ENCODE results near the gene GAREM1. TPM values are rescaled to one million over a fixed set of nuclear protein-coding genes. Genes with fewer than 3 reads are reported as not detected.

Gene GAREM1
- total RNA-seq, 1 experiment from 2014 or later, result 4.7 TPM

DNA sequence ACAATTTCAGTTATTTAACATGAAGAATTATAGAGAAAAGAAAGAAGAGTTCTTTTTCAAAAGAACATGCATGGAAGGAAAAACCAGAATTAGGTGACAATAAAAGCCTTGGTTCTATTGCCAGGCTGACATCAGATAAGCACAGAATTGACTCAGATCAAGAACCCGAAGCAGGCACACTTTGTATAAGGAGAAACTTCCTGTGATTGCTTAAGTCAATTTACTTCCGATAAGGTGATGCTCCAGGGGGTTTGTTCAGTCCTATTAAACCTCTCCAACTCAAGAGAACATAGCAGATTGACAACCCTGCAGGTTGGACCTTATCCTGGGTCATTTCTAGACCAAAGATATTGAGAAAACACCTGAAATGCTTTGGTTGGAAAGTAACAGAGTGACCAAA is 31.4 kb downstream of the GAREM1 start:
- no TSS peak for BruUV-seq (replicated peaks)
- no peak for TF ChIP-seq SIN3A (IDR thresholded peaks at IDR 0.05; ENCODE audit: borderline replicate concordance, insufficient read depth, low read depth, low read length)
- TF ChIP-seq POLR2AphosphoS5 (IDR thresholded peaks at IDR 0.05; ENCODE audit: low read depth, low read length), result no peak
- TF ChIP-seq TCF7L2 (IDR thresholded peaks at IDR 0.05; ENCODE audit: low read depth, low read length), result no peak

DNA sequence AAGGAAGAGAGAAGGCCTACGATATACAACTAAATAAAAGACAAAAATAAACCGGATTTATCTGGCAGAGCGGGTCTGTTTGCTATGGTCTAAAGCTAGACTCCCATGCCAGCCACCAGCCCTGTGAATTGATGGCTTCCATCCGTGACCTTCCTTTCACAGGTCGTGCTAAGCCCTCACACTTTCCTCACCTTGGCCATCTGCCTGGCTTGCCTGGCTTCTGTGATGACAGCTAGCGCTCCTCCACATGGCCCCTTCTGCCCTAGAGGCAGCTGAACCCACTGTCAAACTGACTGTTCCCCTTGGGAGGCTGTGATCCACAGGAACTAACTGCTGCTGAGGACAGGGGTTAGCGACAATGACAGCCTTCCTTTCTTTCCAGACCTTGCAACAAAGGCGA is 32.5 kb downstream of the GAREM1 start:
- Histone ChIP-seq H3K4me1 (ENCODE audit: control insufficient read depth, insufficient read depth, low read length) (no peaks in the 10 kb centered on the region; the same call in 1 of the 2 replicates), H3K4me3 (ENCODE audit: low read depth in 2 of 2, low read length in 2 of 2) (no peak overlapping the region), H3K27ac (ENCODE audit: low read length) (no peak overlapping the region), H3K27me3 (ENCODE audit: control insufficient read depth, insufficient read depth, low read length) (no peaks in the 10 kb centered on the region), H3K36me3 (ENCODE audit: control insufficient read depth, insufficient read depth, low read length) (no peaks in the 10 kb centered on the region), H3K9me3 (ENCODE audit: control insufficient read depth, insufficient read depth, low read depth, low read length) (no peaks in the 10 kb centered on the region)
- ATAC-seq, result no peak
- intact Hi-C loops (cut with micrococcal nuclease; ENCODE audit: unreplicated experiment), result no loop called here
- ChIA-PET CTCF (interaction anchor here (0.8 kb wide), 1 partner anchor 42 kb away, joined by 3 read pairs; no protein-coding TSS in a partner anchor), POLR2A (no interaction called here)
- DNase-seq (ENCODE audit: low read depth, low spot score), result no peak
- no TSS peak for BruUV-seq (replicated peaks)
- in situ Hi-C loops (cut with HindIII; ENCODE audit: low pct_unique_long_range_greater_than_20kb, low sequenced_read_pairs), result no loop called here
- TF ChIP-seq POLR2AphosphoS5 (IDR thresholded peaks at IDR 0.05; ENCODE audit: low read depth, low read length) (no peak), TCF7L2 (IDR thresholded peaks at IDR 0.05; ENCODE audit: low read depth, low read length) (no peak), SIN3A (IDR thresholded peaks at IDR 0.05; ENCODE audit: borderline replicate concordance, insufficient read depth, low read depth, low read length) (no peak)
- TF ChIP-seq, protein P1, sequence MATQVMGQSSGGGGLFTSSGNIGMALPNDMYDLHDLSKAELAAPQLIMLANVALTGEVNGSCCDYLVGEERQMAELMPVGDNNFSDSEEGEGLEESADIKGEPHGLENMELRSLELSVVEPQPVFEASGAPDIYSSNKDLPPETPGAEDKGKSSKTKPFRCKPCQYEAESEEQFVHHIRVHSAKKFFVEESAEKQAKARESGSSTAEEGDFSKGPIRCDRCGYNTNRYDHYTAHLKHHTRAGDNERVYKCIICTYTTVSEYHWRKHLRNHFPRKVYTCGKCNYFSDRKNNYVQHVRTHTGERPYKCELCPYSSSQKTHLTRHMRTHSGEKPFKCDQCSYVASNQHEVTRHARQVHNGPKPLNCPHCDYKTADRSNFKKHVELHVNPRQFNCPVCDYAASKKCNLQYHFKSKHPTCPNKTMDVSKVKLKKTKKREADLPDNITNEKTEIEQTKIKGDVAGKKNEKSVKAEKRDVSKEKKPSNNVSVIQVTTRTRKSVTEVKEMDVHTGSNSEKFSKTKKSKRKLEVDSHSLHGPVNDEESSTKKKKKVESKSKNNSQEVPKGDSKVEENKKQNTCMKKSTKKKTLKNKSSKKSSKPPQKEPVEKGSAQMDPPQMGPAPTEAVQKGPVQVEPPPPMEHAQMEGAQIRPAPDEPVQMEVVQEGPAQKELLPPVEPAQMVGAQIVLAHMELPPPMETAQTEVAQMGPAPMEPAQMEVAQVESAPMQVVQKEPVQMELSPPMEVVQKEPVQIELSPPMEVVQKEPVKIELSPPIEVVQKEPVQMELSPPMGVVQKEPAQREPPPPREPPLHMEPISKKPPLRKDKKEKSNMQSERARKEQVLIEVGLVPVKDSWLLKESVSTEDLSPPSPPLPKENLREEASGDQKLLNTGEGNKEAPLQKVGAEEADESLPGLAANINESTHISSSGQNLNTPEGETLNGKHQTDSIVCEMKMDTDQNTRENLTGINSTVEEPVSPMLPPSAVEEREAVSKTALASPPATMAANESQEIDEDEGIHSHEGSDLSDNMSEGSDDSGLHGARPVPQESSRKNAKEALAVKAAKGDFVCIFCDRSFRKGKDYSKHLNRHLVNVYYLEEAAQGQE (IDR thresholded peaks at IDR 0.05; ENCODE audit: insufficient read depth in 1 of 2, low read depth in 2 of 2, low read length in 1 of 2), result no peak
- TF ChIP-seq, protein P2, sequence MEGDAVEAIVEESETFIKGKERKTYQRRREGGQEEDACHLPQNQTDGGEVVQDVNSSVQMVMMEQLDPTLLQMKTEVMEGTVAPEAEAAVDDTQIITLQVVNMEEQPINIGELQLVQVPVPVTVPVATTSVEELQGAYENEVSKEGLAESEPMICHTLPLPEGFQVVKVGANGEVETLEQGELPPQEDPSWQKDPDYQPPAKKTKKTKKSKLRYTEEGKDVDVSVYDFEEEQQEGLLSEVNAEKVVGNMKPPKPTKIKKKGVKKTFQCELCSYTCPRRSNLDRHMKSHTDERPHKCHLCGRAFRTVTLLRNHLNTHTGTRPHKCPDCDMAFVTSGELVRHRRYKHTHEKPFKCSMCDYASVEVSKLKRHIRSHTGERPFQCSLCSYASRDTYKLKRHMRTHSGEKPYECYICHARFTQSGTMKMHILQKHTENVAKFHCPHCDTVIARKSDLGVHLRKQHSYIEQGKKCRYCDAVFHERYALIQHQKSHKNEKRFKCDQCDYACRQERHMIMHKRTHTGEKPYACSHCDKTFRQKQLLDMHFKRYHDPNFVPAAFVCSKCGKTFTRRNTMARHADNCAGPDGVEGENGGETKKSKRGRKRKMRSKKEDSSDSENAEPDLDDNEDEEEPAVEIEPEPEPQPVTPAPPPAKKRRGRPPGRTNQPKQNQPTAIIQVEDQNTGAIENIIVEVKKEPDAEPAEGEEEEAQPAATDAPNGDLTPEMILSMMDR (IDR thresholded peaks at IDR 0.05), result no peak

More for the DNA sequence above, 31.4 kb downstream of the GAREM1 start:
- intact Hi-C loops (cut with micrococcal nuclease; ENCODE audit: unreplicated experiment), result no loop called here
- in situ Hi-C loops (cut with HindIII; ENCODE audit: low pct_unique_long_range_greater_than_20kb, low sequenced_read_pairs), result no loop called here
- H3K27me3 ChIP-seq (ENCODE audit: control insufficient read depth, insufficient read depth, low read length), result no peaks in the 10 kb centered on the region
- H3K36me3 ChIP-seq (ENCODE audit: control insufficient read depth, insufficient read depth, low read length), result no peaks in the 10 kb centered on the region
- ChIA-PET CTCF (no interaction called here), POLR2A (no interaction called here)
- no peak for DNase-seq (ENCODE audit: low read depth, low spot score)
- ATAC-seq, result no peak
- no peaks in the 10 kb centered on the region; the same call in 1 of the 2 replicates for H3K4me1 ChIP-seq (ENCODE audit: control insufficient read depth, insufficient read depth, low read length)
- no peak overlapping the region for H3K4me3 ChIP-seq (ENCODE audit: low read depth in 2 of 2, low read length in 2 of 2)
- H3K27ac ChIP-seq (ENCODE audit: low read length), result no peak overlapping the region
- H3K9me3 ChIP-seq (ENCODE audit: control insufficient read depth, insufficient read depth, low read depth, low read length), result no peaks in the 10 kb centered on the region

DNA sequence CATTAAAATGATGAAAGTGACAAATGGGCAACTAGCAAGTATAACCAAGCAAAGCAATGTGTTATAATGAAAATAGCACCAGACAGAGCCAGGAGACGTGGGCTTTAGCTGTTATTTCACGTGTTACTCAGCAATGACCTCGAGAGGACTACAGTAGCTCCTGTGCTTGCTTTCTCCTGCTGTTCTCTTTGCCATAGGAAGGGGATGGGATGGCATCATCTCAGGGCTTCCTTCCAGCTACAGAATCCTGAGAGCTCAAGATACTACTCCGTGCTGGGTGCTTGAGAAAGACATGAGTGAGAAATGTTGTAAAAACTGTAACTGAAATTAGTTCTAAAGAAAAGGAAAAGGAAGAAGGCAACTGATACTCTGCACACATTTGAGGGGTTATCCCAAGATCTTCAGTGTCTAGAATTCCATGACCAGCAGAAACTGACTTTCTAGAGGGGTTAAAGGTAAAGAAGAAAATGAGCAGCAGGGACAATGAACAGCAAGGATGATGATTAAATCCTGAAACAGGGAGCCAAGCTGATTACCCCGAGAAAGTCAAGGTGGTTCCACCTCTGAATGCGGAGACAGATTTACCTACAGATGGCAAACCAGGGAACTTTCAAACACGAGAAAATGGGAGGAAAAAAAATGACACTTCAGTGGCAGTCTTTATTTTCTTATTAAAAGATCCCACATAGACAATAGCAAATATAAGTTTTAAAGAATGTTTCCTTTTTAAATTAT is 33.4 kb downstream of the GAREM1 start:
- no TSS peak for BruUV-seq (replicated peaks)

More for the DNA sequence above, 33.4 kb downstream of the GAREM1 start:
- Histone ChIP-seq H3K36me3 (ENCODE audit: control insufficient read depth, insufficient read depth, low read length) (no peaks in the 10 kb centered on the region), H3K4me1 (ENCODE audit: control insufficient read depth, insufficient read depth, low read length) (no peaks in the 10 kb centered on the region; the same call in 1 of the 2 replicates), H3K9me3 (ENCODE audit: control insufficient read depth, insufficient read depth, low read depth, low read length) (no peaks in the 10 kb centered on the region), H3K27me3 (ENCODE audit: control insufficient read depth, insufficient read depth, low read length) (no peaks in the 10 kb centered on the region), H3K4me3 (ENCODE audit: low read depth in 2 of 2, low read length in 2 of 2) (no peak overlapping the region), H3K27ac (ENCODE audit: low read length) (no peak overlapping the region)
- TF ChIP-seq POLR2AphosphoS5 (IDR thresholded peaks at IDR 0.05; ENCODE audit: low read depth, low read length) (no peak), SIN3A (IDR thresholded peaks at IDR 0.05; ENCODE audit: borderline replicate concordance, insufficient read depth, low read depth, low read length) (no peak), TCF7L2 (IDR thresholded peaks at IDR 0.05; ENCODE audit: low read depth, low read length) (no peak)
- TF ChIP-seq, protein P2 (IDR thresholded peaks at IDR 0.05), result no peak
- TF ChIP-seq, protein P1 (IDR thresholded peaks at IDR 0.05; ENCODE audit: insufficient read depth in 1 of 2, low read depth in 2 of 2, low read length in 1 of 2), result no peak
- DNase-seq (ENCODE audit: low read depth, low spot score) (no peak), ATAC-seq (no peak)
- intact Hi-C loops (cut with micrococcal nuclease; ENCODE audit: unreplicated experiment), result no loop called here
- POLR2A ChIA-PET, result no interaction called here
- in situ Hi-C loops (cut with HindIII; ENCODE audit: low pct_unique_long_range_greater_than_20kb, low sequenced_read_pairs), result no loop called here
- CTCF ChIA-PET, result no interaction called here

All from Panc1 (cell line).